ENCODE data around the gene TMEM151A.
A peak's percentile ranks its signal among the peaks of the same experiment; 100 is the strongest.

TMEM151A gene

DNA sequence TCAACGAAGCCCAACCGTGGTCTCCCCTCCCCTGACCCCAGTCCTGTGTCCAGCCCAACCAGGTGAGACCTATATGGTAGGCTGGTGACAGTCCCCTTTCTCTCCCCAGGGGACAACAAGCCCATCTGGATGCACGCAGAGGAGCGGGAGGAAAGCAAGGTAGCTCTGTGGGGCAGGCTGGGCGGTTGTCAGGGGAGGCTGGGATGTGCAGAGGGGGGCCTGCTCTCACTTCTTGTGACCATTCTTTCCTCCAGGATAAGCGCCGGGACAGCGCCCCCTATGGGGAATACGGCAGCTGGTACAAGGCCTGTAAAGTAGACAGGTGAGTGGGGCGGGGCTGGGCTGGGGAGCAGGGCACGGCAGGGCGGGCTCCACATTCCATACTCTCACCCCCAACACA lies 26.8 kb upstream of the TMEM151A start:
- Histone ChIP-seq H3K9me2 (replicated peaks; ENCODE audit: low read depth, low read length) (no peaks in the 10 kb centered on the region), H4K20me1 (ENCODE audit: insufficient read depth, low read length, poor library complexity, severe bottlenecking) (peaks cover 11% of the 10 kb centered on the region), H3K36me3 (ENCODE audit: insufficient read depth, low read length) (peaks cover 30% of the 10 kb centered on the region; the same call in 1 of the 2 replicates), H3K79me2 (ENCODE audit: insufficient read depth, low read length) (peaks cover 17% of the 10 kb centered on the region), H3K27me3 (ENCODE audit: insufficient read depth, low read length, poor library complexity, severe bottlenecking) (no peaks in the 10 kb centered on the region), H3K9ac (ENCODE audit: low read depth, low read length, poor library complexity, severe bottlenecking) (no peak overlapping the region), H3K4me2 (ENCODE audit: low read depth, low read length, poor library complexity, severe bottlenecking) (no peak overlapping the region), H3K4me3 (ENCODE audit: low read length, poor library complexity, severe bottlenecking) (no peak overlapping the region), H3F3A (ENCODE audit: low read depth) (no peaks in the 10 kb centered on the region), H2AFZ (ENCODE audit: low read length) (no peak overlapping the region), H3K9me3 (ENCODE audit: insufficient read depth, low read depth, low read length) (no peaks in the 10 kb centered on the region), H3K4me1 (ENCODE audit: insufficient read depth, low read length, poor library complexity, severe bottlenecking) (peaks cover 17% of the 10 kb centered on the region)
- TF ChIP-seq, protein P1, sequence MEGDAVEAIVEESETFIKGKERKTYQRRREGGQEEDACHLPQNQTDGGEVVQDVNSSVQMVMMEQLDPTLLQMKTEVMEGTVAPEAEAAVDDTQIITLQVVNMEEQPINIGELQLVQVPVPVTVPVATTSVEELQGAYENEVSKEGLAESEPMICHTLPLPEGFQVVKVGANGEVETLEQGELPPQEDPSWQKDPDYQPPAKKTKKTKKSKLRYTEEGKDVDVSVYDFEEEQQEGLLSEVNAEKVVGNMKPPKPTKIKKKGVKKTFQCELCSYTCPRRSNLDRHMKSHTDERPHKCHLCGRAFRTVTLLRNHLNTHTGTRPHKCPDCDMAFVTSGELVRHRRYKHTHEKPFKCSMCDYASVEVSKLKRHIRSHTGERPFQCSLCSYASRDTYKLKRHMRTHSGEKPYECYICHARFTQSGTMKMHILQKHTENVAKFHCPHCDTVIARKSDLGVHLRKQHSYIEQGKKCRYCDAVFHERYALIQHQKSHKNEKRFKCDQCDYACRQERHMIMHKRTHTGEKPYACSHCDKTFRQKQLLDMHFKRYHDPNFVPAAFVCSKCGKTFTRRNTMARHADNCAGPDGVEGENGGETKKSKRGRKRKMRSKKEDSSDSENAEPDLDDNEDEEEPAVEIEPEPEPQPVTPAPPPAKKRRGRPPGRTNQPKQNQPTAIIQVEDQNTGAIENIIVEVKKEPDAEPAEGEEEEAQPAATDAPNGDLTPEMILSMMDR (conservative IDR thresholded peaks at IDR 0.05; ENCODE audit: low read length), result peak; percentile 69
- TF ChIP-seq EZH2phosphoT487 (IDR thresholded peaks at IDR 0.05; ENCODE audit: borderline replicate concordance), result no peak

- H3K27me3 ChIP-seq (ENCODE audit: insufficient read depth, low read length, poor library complexity, severe bottlenecking), result no peaks in the 10 kb centered on the region
- peaks cover 24% of the 10 kb centered on the region for H3K4me1 ChIP-seq (ENCODE audit: insufficient read depth, low read length, poor library complexity, severe bottlenecking)
- peaks cover 30% of the 10 kb centered on the region; the same call in 1 of the 2 replicates for H3K36me3 ChIP-seq (ENCODE audit: insufficient read depth, low read length)
- H3K9me3 ChIP-seq (ENCODE audit: insufficient read depth, low read depth, low read length), result no peaks in the 10 kb centered on the region
- H3K4me2 ChIP-seq (ENCODE audit: low read depth, low read length, poor library complexity, severe bottlenecking), result no peak overlapping the region
- peaks cover 21% of the 10 kb centered on the region for H3K79me2 ChIP-seq (ENCODE audit: insufficient read depth, low read length)
- TF ChIP-seq, protein P1 (conservative IDR thresholded peaks at IDR 0.05; ENCODE audit: low read length), result no peak
- no peak for TF ChIP-seq EZH2phosphoT487 (IDR thresholded peaks at IDR 0.05; ENCODE audit: borderline replicate concordance)
- no peak overlapping the region for H3K4me3 ChIP-seq (ENCODE audit: low read length, poor library complexity, severe bottlenecking)
- no peak overlapping the region for H2AFZ ChIP-seq (ENCODE audit: low read length)
- peaks cover 18% of the 10 kb centered on the region for H4K20me1 ChIP-seq (ENCODE audit: insufficient read depth, low read length, poor library complexity, severe bottlenecking)
- H3K9ac ChIP-seq (ENCODE audit: low read depth, low read length, poor library complexity, severe bottlenecking), result no peak overlapping the region
- H3F3A ChIP-seq (ENCODE audit: low read depth), result no peaks in the 10 kb centered on the region
- no peaks in the 10 kb centered on the region for H3K9me2 ChIP-seq (replicated peaks; ENCODE audit: low read depth, low read length)
Measured at GRCh38 chr11:66265531-66266377, 25.9 kb upstream of the TMEM151A start.

GRCh38 chr11:66266378-66267038 lies 25.2 kb upstream of the TMEM151A start:
- peaks cover 29% of the 10 kb centered on the region; the same call in 1 of the 2 replicates for H3K36me3 ChIP-seq (ENCODE audit: insufficient read depth, low read length)
- peaks cover 22% of the 10 kb centered on the region for H4K20me1 ChIP-seq (ENCODE audit: insufficient read depth, low read length, poor library complexity, severe bottlenecking)
- H3K9me2 ChIP-seq (replicated peaks; ENCODE audit: low read depth, low read length), result no peaks in the 10 kb centered on the region
- peaks cover 27% of the 10 kb centered on the region for H3K4me1 ChIP-seq (ENCODE audit: insufficient read depth, low read length, poor library complexity, severe bottlenecking)
- H3K4me3 ChIP-seq (ENCODE audit: low read length, poor library complexity, severe bottlenecking), result no peak overlapping the region
- no peaks in the 10 kb centered on the region for H3K9me3 ChIP-seq (ENCODE audit: insufficient read depth, low read depth, low read length)
- no peak overlapping the region for H3K4me2 ChIP-seq (ENCODE audit: low read depth, low read length, poor library complexity, severe bottlenecking)
- H2AFZ ChIP-seq (ENCODE audit: low read length), result no peak overlapping the region
- H3K9ac ChIP-seq (ENCODE audit: low read depth, low read length, poor library complexity, severe bottlenecking), result no peak overlapping the region
- H3K79me2 ChIP-seq (ENCODE audit: insufficient read depth, low read length), result peaks cover 26% of the 10 kb centered on the region
- no peaks in the 10 kb centered on the region for H3F3A ChIP-seq (ENCODE audit: low read depth)
- no peak for TF ChIP-seq EZH2phosphoT487 (IDR thresholded peaks at IDR 0.05; ENCODE audit: borderline replicate concordance)
- TF ChIP-seq, protein P1 (conservative IDR thresholded peaks at IDR 0.05; ENCODE audit: low read length), result no peak
- H3K27me3 ChIP-seq (ENCODE audit: insufficient read depth, low read length, poor library complexity, severe bottlenecking), result no peaks in the 10 kb centered on the region
